Fibroblast of skin of left biceps (primary cell): Measurements from ENCODE around the gene GPN3.
"Not testable (repeated sequence)": the region's sequence is repeated elsewhere in the genome, so short reads cannot be mapped to it uniquely, and the experiment has no call there.

ENCODE experiments used
- DNase-seq, 2 experiments: peaks; one replicate each; pipeline ENCODE4 v3.0.0-alpha.2; 2013; ENCODE audit warnings: low read depth in 2 of 2

The GPN3 gene

GRCh38 chr12:110444455-110444854 lies 23.6 kb downstream of the GPN3 start:
- DNase-seq, result no peak

DNA sequence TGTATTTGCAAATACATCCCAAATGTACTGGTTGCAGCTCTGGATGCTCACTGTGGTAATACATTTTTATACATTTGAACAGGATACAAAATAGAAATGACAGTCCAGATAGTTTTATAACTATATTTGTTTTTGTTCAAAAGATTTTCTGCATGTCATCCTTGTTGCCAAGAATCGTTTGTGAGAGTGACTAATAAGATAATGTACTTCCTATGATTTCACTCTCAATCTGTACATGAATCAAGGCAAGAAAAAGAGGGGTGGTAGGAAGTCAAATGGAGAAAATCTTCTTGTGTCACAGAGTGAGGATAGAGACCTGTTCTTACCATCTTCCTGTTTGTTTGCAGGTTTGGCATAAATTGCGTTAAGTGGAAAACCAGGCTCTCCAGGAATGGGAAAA lies 31.8 kb downstream of the GPN3 start:
- DNase-seq, result no peak

DNA sequence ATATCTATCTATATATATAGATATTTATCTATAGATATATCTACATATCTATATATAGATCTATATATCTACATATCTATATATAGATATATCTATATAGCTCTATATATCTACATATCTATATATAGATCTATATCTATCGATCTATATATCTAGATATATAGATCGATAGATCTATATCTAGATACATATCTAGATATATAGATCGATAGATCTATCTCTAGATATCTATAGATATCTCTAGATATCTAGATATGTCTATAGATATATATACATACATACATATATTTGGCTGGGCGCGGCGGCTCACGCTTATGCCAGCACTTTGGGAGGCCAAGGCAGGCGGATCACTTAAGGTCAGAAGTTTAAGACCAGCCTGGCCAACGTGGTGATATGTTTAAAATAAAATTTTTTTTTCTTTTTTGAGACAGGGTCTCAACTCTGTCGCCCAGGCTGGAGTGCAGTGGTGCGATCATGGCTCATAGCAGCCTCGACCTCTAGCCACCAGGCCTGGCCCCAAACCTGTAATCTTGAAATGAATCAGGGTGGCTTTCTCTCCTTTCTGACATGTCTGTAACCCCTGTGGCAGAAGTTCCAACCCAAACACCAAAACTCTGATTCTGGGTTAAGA lies 36.0 kb downstream of the GPN3 start:
- DNase-seq, result no peak

DNA sequence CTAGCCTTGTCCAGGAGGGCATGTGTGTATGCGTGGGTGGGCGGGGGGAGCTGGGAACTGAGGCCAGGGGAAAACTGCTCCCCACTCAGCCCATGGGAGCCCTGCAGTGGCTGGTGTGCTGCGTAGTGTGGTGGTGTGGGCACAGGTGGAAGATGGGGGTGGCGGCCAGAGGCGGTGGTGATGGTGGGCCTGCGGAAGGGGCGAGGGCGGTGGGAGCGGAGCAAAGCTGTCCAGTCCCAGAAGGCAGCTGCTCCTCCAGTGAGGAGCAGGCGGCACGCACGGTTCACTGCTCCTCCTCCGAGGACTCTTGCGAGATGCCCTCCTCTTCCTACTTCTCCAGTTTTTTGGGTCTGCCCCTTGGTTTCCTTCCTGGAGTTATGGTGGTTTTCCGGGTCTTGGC lies 38.4 kb downstream of the GPN3 start:
- not testable (repeated sequence) for DNase-seq

DNA sequence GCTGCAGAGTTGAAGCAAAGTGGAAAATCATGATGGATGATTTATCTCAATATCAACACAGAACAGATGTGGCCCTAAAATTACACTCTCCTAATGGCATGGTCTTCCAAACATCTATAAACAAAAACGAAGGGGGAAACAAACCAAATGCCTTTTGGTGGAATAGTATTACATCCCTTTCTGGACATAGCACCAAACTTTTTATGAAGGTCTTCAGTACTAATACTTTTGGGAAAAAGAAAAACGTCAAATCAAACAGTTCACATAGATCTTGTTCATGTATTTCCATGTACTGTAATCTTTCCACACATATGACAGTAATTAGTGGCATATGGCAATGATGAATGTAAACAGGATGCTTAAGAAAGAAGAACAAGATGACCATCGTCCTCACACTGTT lies 41.7 kb downstream of the GPN3 start:
- no peak for DNase-seq

GRCh38 chr12:110424237-110424636 lies 43.8 kb downstream of the GPN3 start:
- DNase-seq, result no peak

GRCh38 chr12:110421701-110422100 lies 46.4 kb downstream of the GPN3 start:
- DNase-seq, result no peak

- DNase-seq, result no peak
Observed at GRCh38 chr12:110421159-110421661, 46.8 kb downstream of the GPN3 start.

DNA sequence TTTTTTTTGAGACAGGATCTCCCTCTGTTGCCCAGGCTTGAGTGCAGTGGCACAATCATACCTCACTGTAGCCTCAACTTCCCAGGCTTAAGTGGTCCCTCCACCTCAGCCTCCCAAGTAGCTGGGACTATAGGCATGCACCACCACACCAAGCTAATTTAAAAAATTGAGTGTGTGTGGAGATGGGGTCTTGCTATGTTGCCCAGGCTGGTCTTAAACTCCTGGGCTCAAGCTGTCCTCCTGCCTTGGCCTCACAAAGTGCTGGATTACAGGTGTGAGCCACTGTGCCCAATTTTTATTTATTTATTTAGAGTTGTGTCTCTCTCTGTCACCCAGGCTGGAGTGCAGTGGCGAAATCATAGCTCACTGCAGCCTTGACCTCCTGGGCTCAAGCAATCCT lies 47.4 kb downstream of the GPN3 start:
- DNase-seq, result not testable (repeated sequence)

GRCh38 chr12:110417113-110417512 lies 50.9 kb downstream of the GPN3 start:
- DNase-seq, result not testable (repeated sequence)

GRCh38 chr12:110410086-110410485 lies 58.0 kb downstream of the GPN3 start:
- DNase-seq, result not testable (repeated sequence)

DNA sequence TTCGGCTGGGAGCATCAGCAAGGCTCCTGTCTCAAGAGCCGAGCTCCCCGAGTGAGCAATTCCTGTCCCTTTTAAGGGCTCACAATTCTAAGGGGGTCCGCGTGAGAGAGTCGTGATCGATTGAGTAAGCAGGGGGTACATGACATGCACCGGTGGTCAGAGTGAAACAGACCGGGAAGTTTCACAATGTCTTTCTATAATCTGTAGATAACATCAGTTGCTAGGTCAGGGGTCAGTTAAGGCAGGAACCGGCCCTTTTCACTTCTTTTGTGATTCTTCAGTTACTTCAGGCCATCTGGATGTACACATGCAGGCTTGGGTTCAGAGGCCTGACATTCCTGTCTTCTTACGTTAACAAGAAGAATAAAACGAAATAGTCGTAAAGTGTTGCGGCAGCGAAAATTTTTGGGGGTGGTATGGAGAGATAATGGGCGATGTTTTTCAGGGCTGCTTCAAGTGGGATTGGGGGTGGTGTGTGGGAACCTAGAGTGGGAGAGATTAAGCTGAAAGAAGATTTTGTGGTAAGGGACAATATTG lies 62.9 kb downstream of the GPN3 start:
- not testable (repeated sequence) for DNase-seq

DNA sequence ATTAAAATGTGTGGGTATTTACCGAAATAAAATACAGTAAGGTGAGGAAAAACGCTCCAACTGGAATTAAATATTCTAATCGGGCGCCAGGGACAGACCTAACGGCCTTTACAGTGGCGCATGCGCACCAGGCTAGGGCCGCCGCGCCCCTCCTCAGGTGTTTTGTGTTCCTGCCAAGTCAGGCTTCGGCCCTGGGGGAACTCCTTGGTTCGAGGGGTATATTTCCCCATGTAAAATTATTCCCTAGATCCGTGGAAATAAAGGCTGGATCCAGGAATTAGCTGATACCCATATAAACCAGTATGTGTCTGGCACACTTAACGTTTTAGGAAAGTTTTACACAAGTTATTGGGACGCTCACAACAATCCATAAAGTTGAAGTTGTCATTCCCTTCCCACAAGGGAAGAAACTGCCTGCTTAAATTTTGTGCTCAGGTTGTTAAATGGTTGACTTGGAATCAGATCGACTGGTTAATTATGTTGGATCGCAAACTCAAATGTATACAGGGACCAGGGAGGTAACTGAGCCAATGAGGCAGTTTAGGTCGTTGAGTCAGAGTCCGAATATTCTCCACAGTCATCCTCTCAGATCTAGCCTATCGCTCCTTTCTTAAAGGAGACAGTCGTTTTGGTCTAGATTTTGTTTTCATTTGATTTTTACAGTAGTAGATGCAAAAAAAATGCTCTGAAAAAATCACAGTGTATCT lies 63.9 kb downstream of the GPN3 start:
- peak; percentile 34 to 37 for DNase-seq

DNA sequence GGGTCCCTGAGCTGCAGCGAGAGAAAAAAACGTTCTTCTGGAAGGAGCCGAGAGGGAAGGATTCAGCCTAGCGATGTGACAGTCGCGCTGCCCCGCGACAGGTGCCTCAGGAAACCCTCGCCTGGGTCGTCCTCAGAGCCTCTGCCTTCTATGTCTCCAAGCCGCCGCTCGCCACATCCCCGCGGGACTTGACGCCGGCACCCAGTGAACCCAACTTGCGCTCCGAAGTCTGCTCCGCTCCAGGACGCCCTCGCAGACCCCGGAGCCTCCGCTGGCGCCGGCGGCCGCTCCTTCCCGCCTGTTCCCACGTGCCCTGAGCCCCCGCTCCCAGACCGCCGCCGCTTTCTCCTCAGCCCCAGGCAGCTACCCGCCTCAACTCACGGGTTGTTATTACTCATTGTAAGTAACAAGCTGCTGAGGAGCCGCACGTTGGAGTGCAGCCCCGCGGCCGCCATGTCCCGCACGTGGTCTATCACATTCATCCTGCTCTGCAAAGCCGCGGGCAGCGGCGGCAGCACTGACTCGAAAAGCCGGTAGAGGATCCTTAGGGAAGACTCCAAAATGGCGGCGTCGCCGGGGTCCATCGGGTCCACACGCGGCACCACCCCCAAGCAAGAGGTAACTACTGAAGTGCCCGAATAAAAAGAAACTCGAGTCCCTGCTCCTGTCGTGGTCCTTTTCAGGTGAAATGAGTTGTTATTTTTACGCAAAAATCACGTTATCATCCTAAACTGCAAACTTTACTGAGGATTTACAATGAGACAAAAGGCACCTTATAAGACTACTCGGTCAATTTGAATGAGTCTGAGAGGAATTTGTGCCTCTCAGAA lies 64.7 kb downstream of the GPN3 start, which contains the start of gene ANAPC7:
Gene ANAPC7, minus strand, starts transcription at position 563 of the 830 bp plus-strand sequence. Its CDS starts 81 bp downstream, at position 482.
- DNase-seq, result peak; percentile 80 to 83
